Measurements from ENCODE around the gene ALKBH3.

DNA sequence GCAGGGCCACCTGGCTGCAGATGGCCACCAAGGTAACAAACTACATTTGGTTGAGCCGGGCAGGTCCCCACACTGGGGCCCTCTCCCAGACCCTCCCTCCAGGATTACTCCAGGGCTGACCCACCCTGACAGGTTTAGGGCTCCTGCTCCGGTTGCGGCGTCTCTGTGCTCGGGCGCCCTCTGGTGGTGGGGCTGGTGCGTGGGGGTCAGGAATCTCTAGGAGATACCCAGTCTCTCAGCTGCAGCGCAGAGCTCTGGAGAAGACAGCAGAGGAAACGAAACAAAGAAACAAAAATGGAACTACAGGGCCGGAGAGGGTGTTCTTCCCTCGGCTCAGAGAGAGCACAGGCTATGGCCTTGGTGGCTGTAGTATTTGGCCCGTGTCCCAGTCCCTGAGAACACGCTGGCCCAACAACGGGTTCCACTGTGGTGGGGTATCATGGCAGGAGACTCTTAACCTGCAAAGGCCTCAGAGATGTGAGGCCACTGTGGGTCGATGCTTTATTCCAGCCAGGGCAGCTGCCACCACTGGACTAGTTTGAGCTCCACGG lies 64.2 kb downstream of the ALKBH3 start:
- TF ChIP-seq, protein P1, sequence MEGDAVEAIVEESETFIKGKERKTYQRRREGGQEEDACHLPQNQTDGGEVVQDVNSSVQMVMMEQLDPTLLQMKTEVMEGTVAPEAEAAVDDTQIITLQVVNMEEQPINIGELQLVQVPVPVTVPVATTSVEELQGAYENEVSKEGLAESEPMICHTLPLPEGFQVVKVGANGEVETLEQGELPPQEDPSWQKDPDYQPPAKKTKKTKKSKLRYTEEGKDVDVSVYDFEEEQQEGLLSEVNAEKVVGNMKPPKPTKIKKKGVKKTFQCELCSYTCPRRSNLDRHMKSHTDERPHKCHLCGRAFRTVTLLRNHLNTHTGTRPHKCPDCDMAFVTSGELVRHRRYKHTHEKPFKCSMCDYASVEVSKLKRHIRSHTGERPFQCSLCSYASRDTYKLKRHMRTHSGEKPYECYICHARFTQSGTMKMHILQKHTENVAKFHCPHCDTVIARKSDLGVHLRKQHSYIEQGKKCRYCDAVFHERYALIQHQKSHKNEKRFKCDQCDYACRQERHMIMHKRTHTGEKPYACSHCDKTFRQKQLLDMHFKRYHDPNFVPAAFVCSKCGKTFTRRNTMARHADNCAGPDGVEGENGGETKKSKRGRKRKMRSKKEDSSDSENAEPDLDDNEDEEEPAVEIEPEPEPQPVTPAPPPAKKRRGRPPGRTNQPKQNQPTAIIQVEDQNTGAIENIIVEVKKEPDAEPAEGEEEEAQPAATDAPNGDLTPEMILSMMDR (IDR thresholded peaks at IDR 0.05) = peak; percentile 25 to 69 (median 60)
- TF ChIP-seq POLR2A (IDR thresholded peaks at IDR 0.05) = peak in 1 of 3 donors; percentile 23
